Fibroblast of villous mesenchyme (primary cell): ENCODE results near the gene HOXC4. TPM values are rescaled to one million over a fixed set of nuclear protein-coding genes. Genes with fewer than 3 reads are reported as not detected.
A peak's percentile ranks its signal among the peaks of the same experiment; 100 is the strongest.
"Not testable (repeated sequence)": the region's sequence is repeated elsewhere in the genome, so short reads cannot be mapped to it uniquely, and the experiment has no call there.

ENCODE experiments used
- DNase-seq: peaks from one replicate; pipeline ENCODE4 v3.0.0-alpha.2; 2010; ENCODE audit warnings: low read depth
- H3K4me3 ChIP-seq: 2 replicates; pipeline ENCODE4 v1.5.1; 2011; ENCODE audit warnings: low read depth, mild to moderate bottlenecking, low read length
- CTCF ChIP-seq: IDR thresholded peaks from 2 replicates; pipeline ENCODE4 v1.5.1; 2012; ENCODE audit warnings: low read depth, mild to moderate bottlenecking, low read length; ENCODE audit not compliant: insufficient read depth
- total RNA-seq: library from RNA; depleted of rRNA; stranded (reverse); fragments of >200 nt; gene quantifications from 2 replicates; pipeline ENCODE4 v1.2.3, GENCODE V29; 2012

The HOXC4 gene
- total RNA-seq, 1 donor: under 0.01 TPM

GRCh38 chr12:54068418-54069070 is 14.9 kb downstream of the HOXC4 start:
- TF ChIP-seq CTCF: no peak
- H3K4me3 ChIP-seq: no peak overlapping the region
- DNase-seq: no peak

GRCh38 chr12:54071942-54072341 is 18.3 kb downstream of the HOXC4 start:
- DNase-seq: no peak
- no peak for TF ChIP-seq CTCF
- no peak overlapping the region for H3K4me3 ChIP-seq

GRCh38 chr12:54074308-54074707 is 20.7 kb downstream of the HOXC4 start:
- TF ChIP-seq CTCF: no peak
- no peak for DNase-seq
- H3K4me3 ChIP-seq: no peak overlapping the region

GRCh38 chr12:54075409-54075808 is 21.8 kb downstream of the HOXC4 start:
- DNase-seq: no peak
- H3K4me3 ChIP-seq: no peak overlapping the region
- no peak for TF ChIP-seq CTCF

- DNase-seq: no peak
- no peak for TF ChIP-seq CTCF
Observed at GRCh38 chr12:54075974-54076373, 22.3 kb downstream of the HOXC4 start.

GRCh38 chr12:54077843-54078242 is 24.2 kb downstream of the HOXC4 start:
- not testable (repeated sequence) for DNase-seq

More at GRCh38 chr12:54075974-54076373, 22.3 kb downstream of the HOXC4 start:
- no peak overlapping the region for H3K4me3 ChIP-seq

GRCh38 chr12:54079115-54079514 is 25.5 kb downstream of the HOXC4 start:
- DNase-seq, H3K4me3 ChIP-seq: not testable (repeated sequence)

More at GRCh38 chr12:54077843-54078242, 24.2 kb downstream of the HOXC4 start:
- not testable (repeated sequence) for H3K4me3 ChIP-seq

- H3K4me3 ChIP-seq: not testable (repeated sequence)
Observed at GRCh38 chr12:54080008-54080924, 26.6 kb downstream of the HOXC4 start.

GRCh38 chr12:54081053-54081514 is 27.4 kb downstream of the HOXC4 start:
- DNase-seq: peak; percentile 58
- not testable (repeated sequence) for H3K4me3 ChIP-seq

More at GRCh38 chr12:54080008-54080924, 26.6 kb downstream of the HOXC4 start:
- DNase-seq: not testable (repeated sequence)

- DNase-seq: peak; percentile 16
- peak overlapping the region; percentile 3 for H3K4me3 ChIP-seq
Observed at GRCh38 chr12:54081581-54082396, 28.2 kb downstream of the HOXC4 start.
